HG03196 (cell line): Measurements from ENCODE around the gene PRICKLE4.

Experiments
- ATAC-seq: cut with Tn5 transposase; IDR thresholded peaks from one replicate; pipeline ENCODE4 v1.9.1; 2021; ENCODE audit not compliant: unreplicated experiment

Gene PRICKLE4

DNA sequence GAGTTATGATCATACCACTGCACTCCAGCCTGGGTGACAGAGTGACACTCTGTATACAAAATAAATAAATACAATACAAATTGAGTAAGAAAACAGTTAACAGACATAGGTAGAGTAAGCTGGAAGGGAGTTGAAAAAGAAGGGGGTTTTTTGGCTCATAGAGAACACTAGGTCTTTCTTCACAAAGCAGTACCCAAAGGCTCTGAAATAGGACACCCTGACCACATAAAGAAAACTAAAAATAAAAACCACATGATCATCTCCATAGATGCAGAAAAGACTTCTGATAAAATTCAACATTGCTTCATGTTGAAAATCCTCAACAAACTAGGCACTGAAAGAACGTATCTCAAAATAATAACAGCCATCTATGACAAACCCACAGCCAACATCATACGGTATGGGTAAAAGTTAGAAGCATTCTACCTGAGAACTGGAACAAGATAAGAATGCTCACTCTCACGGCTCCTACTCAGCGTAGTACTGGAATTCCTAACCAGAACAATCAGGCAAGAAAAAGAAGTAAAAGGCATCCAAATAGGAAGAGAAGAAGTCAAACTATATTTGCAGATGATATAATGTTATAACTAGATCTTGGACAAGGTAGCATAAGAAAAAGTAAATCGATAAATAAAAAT, 55.6 kb downstream of the PRICKLE4 start:
- ATAC-seq = no peak

DNA sequence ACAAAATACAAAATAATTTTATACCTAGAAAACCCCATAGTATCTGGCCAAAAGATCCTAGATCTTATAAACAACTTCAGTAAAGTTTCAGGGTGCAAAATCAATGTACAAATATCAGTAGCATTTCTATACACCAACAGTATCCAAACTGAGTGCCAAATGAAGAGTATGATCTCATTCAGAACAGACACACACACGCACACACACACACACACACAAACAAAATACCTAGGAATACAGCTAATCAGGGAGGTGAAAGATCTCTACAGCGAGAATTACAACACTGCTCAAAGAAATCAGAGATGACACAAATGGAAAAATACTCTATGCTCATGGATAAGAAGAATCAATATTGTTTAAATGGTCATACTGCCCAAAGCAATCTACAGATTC, 56.1 kb downstream of the PRICKLE4 start:
- ATAC-seq = no peak
